ENCODE results near the gene FAM3C. TPM values are rescaled to one million over a fixed set of nuclear protein-coding genes. Genes with fewer than 3 reads are reported as not detected.

The FAM3C gene
- total and polyA plus RNA-seq, 4 donors: 16.5 to 32.3 (median 22.5) TPM

- WGBS: 61% methylated on average over 6 of the region's 6 CpGs
- Histone ChIP-seq H3K36me3 (ENCODE audit: control insufficient read depth in 4 of 4, insufficient read depth in 3 of 4, low read depth in 1 of 4, low read length in 3 of 4) (no peaks in the 10 kb centered on the region), H3K4me3 (ENCODE audit: low read depth in 1 of 3, low read length in 3 of 3) (no peak overlapping the region), H3K27me3 (ENCODE audit: control insufficient read depth in 4 of 4, insufficient read depth in 4 of 4, low read length in 3 of 4) (no peaks in the 10 kb centered on the region), H3K9me3 (ENCODE audit: control insufficient read depth in 4 of 4, low read length in 3 of 4) (no peaks in the 10 kb centered on the region), H3K9ac (ENCODE audit: low read depth in 1 of 2, low read length in 2 of 2) (no peak overlapping the region), H3K4me1 (ENCODE audit: control insufficient read depth in 4 of 4, insufficient read depth in 4 of 4, low read length in 3 of 4) (no peaks in the 10 kb centered on the region), H3K27ac (ENCODE audit: low read depth in 1 of 2, low read length in 2 of 2) (no peak overlapping the region)
- no peak for DNase-seq (ENCODE audit: low spot score)
- TF ChIP-seq SP1 (IDR thresholded peaks at IDR 0.05) (no peak), CTCF (IDR thresholded peaks at IDR 0.05; ENCODE audit: low read depth, low read length, missing input control) (no peak), NR2F2 (IDR thresholded peaks at IDR 0.05) (no peak), HNF4A (conservative IDR thresholded peaks at IDR 0.05) (peak; percentile 73 to 76), RXRA (IDR thresholded peaks at IDR 0.05) (no peak), MAX (IDR thresholded peaks at IDR 0.05) (no peak), RAD21 (IDR thresholded peaks at IDR 0.05) (no peak), EGR1 (IDR thresholded peaks at IDR 0.05; ENCODE audit: low read depth in 2 of 2) (no peak)
These were observed 23.4 kb upstream of the FAM3C start for GRCh38 chr7:121419201-121420148.

- Histone ChIP-seq H3K4me1 (ENCODE audit: control insufficient read depth in 4 of 4, insufficient read depth in 4 of 4, low read length in 3 of 4) (no peaks in the 10 kb centered on the region), H3K27me3 (ENCODE audit: control insufficient read depth in 4 of 4, insufficient read depth in 4 of 4, low read length in 3 of 4) (no peaks in the 10 kb centered on the region), H3K36me3 (ENCODE audit: control insufficient read depth in 4 of 4, insufficient read depth in 3 of 4, low read depth in 1 of 4, low read length in 3 of 4) (no peaks in the 10 kb centered on the region), H3K4me3 (ENCODE audit: low read depth in 1 of 3, low read length in 3 of 3) (no peak overlapping the region), H3K9ac (ENCODE audit: low read depth in 1 of 2, low read length in 2 of 2) (peak overlapping the region in 1 of 2 donors; percentile 27), H3K9me3 (ENCODE audit: control insufficient read depth in 4 of 4, low read length in 3 of 4) (no peaks in the 10 kb centered on the region), H3K27ac (ENCODE audit: low read depth in 1 of 2, low read length in 2 of 2) (no peak overlapping the region)
- DNase-seq (ENCODE audit: low spot score): no peak
- TF ChIP-seq REST (IDR thresholded peaks at IDR 0.05) (no peak), HNF4A (conservative IDR thresholded peaks at IDR 0.05) (no peak), EGR1 (IDR thresholded peaks at IDR 0.05; ENCODE audit: low read depth in 2 of 2) (no peak), TAF1 (conservative IDR thresholded peaks at IDR 0.05) (no peak), GABPA (IDR thresholded peaks at IDR 0.05 in 1 of 2, conservative IDR thresholded peaks at IDR 0.05 in 1 of 2) (no peak), RAD21 (IDR thresholded peaks at IDR 0.05) (no peak), ATF3 (IDR thresholded peaks at IDR 0.05) (no peak), ZBTB33 (IDR thresholded peaks at IDR 0.05) (no peak), NR2F2 (IDR thresholded peaks at IDR 0.05) (no peak), FOXA2 (IDR thresholded peaks at IDR 0.05) (no peak), FOXA1 (IDR thresholded peaks at IDR 0.05) (no peak)
- 86% methylated on average over 1 of the region's 1 CpG for WGBS
These were observed 20.4 kb upstream of the FAM3C start for GRCh38 chr7:121416533-121416932.
